Astrocyte (in vitro differentiated cells and primary cell): ENCODE data around the gene HLA-DPB1. TPM values are rescaled to one million over a fixed set of nuclear protein-coding genes. Genes with fewer than 3 reads are reported as not detected.

Experiments used
- DNase-seq: peaks from one replicate; pipeline ENCODE4 v3.0.0-alpha.2; 2010; ENCODE audit warnings: low read depth
- FAIRE-seq: peaks from 2 replicates; lab custom pipeline; 2011; peaks lifted over from hg19 to GRCh38; lab: Jason Lieb, UNC
- H2AFZ ChIP-seq: 2 replicates; pipeline ENCODE4 v1.6.0; 2012; ENCODE audit warnings: low read depth, low read length, inconsistent platforms
- H3K27ac ChIP-seq: 2 replicates; pipeline ENCODE4 v1.5.1; 2011; ENCODE audit warnings: low read depth, low read length, inconsistent platforms
- H3K27me3 ChIP-seq: 2 replicates; pipeline ENCODE4 v1.6.0; 2011; ENCODE audit warnings: low read length, inconsistent platforms; ENCODE audit not compliant: insufficient read depth
- H3K36me3 ChIP-seq: 2 replicates; pipeline ENCODE4 v1.5.1; 2011; ENCODE audit warnings: low read length, inconsistent platforms; ENCODE audit not compliant: insufficient read depth
- H3K4me1 ChIP-seq: 2 replicates; pipeline ENCODE4 v1.5.1; 2011; ENCODE audit warnings: low read length, inconsistent platforms; ENCODE audit not compliant: insufficient read depth
- H3K4me2 ChIP-seq: 2 replicates; pipeline ENCODE4 v1.6.0; 2012; ENCODE audit warnings: low read length, inconsistent platforms
- H3K4me3 ChIP-seq: 2 replicates; pipeline ENCODE4 v1.5.1; 2011; ENCODE audit warnings: low read depth, mild to moderate bottlenecking, low read length, inconsistent platforms; ENCODE audit not compliant: insufficient read depth
- H3K79me2 ChIP-seq: 2 replicates; pipeline ENCODE4 v1.6.0; 2012; ENCODE audit warnings: mild to moderate bottlenecking, low read length, inconsistent platforms; ENCODE audit not compliant: insufficient read depth
- H3K9ac ChIP-seq: 2 replicates; pipeline ENCODE4 v1.6.0; 2012; ENCODE audit warnings: mild to moderate bottlenecking, low read length, inconsistent platforms
- H3K9me3 ChIP-seq: 2 replicates; pipeline ENCODE4 v1.5.1; 2012; ENCODE audit warnings: low read depth, mild to moderate bottlenecking, low read length, inconsistent platforms; ENCODE audit not compliant: insufficient read depth
- H4K20me1 ChIP-seq: 2 replicates; pipeline ENCODE4 v1.6.0; 2012; ENCODE audit warnings: low read length, inconsistent platforms; ENCODE audit not compliant: insufficient read depth
- H3K27ac Mint-ChIP-seq: one replicate; pipeline ENCODE4 v1.8.0; 2021; ENCODE audit warnings: mild to moderate bottlenecking, mixed read lengths; ENCODE audit not compliant: unreplicated experiment
- H3K27me3 Mint-ChIP-seq: one replicate; pipeline ENCODE4 v1.8.0; 2021; ENCODE audit warnings: low read depth, mixed read lengths; ENCODE audit not compliant: unreplicated experiment
- H3K36me3 Mint-ChIP-seq: one replicate; pipeline ENCODE4 v1.8.0; 2021; ENCODE audit warnings: low read depth, mixed read lengths; ENCODE audit not compliant: unreplicated experiment
- H3K4me1 Mint-ChIP-seq: one replicate; pipeline ENCODE4 v1.8.0; 2021; ENCODE audit warnings: low read depth, mixed read lengths; ENCODE audit not compliant: unreplicated experiment
- H3K4me3 Mint-ChIP-seq: one replicate; pipeline ENCODE4 v1.8.0; 2021; ENCODE audit warnings: mild to moderate bottlenecking, moderate library complexity, mixed read lengths; ENCODE audit not compliant: unreplicated experiment
- H3K9me3 Mint-ChIP-seq: one replicate; pipeline ENCODE4 v1.8.0; 2021; ENCODE audit warnings: mild to moderate bottlenecking, mixed read lengths; ENCODE audit not compliant: unreplicated experiment
- EZH2 ChIP-seq: IDR thresholded peaks from 2 replicates; pipeline ENCODE4 v1.6.1; 2012; ENCODE audit warnings: mild to moderate bottlenecking, low read length, inconsistent platforms; ENCODE audit not compliant: insufficient read depth
- total RNA-seq: library from RNA; stranded (reverse); gene quantifications from 2 replicates; pipeline ENCODE4 v1.2.1, GENCODE V29; 2021
- TF ChIP-seq, protein P1 (sequence below): IDR thresholded peaks from 2 replicates; pipeline ENCODE4 v1.5.1; 2011; ENCODE audit warnings: low read depth, mild to moderate bottlenecking, inconsistent platforms, low read length, moderate library complexity; ENCODE audit not compliant: insufficient read depth

Gene HLA-DPB1
- total RNA-seq, 1 donor from 2014 or later = 3.4 TPM

GRCh38 chr6:33076406-33076934 lies 680 bp downstream of the HLA-DPB1 start:
- Histone ChIP-seq H3K79me2 (no peaks in the 10 kb centered on the region), H3K4me1 (peaks cover 7% of the 10 kb centered on the region), H3K9ac (no peak overlapping the region), H3K9me3 (no peaks in the 10 kb centered on the region), H3K27ac (no peak overlapping the region), H3K36me3 (no peaks in the 10 kb centered on the region), H4K20me1 (no peaks in the 10 kb centered on the region), H3K4me2 (no peak overlapping the region), H3K27me3 (no peaks in the 10 kb centered on the region), H3K4me3 (no peak overlapping the region), H2AFZ (no peak overlapping the region)
- Mint-ChIP-seq H3K4me1 (peaks cover 3% of the 10 kb centered on the region), H3K27ac (no peak overlapping the region), H3K4me3 (no peak overlapping the region), H3K36me3 (peaks cover 3% of the 10 kb centered on the region), H3K9me3 (no peaks in the 10 kb centered on the region), H3K27me3 (peaks cover 25% of the 10 kb centered on the region)
- TF ChIP-seq, protein P1, sequence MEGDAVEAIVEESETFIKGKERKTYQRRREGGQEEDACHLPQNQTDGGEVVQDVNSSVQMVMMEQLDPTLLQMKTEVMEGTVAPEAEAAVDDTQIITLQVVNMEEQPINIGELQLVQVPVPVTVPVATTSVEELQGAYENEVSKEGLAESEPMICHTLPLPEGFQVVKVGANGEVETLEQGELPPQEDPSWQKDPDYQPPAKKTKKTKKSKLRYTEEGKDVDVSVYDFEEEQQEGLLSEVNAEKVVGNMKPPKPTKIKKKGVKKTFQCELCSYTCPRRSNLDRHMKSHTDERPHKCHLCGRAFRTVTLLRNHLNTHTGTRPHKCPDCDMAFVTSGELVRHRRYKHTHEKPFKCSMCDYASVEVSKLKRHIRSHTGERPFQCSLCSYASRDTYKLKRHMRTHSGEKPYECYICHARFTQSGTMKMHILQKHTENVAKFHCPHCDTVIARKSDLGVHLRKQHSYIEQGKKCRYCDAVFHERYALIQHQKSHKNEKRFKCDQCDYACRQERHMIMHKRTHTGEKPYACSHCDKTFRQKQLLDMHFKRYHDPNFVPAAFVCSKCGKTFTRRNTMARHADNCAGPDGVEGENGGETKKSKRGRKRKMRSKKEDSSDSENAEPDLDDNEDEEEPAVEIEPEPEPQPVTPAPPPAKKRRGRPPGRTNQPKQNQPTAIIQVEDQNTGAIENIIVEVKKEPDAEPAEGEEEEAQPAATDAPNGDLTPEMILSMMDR = no peak
- TF ChIP-seq EZH2 = no peak
- DNase-seq (no peak), FAIRE-seq (no peak)

GRCh38 chr6:33077908-33078307 lies 2.1 kb downstream of the HLA-DPB1 start:
- no peak overlapping the region for H3K4me3 Mint-ChIP-seq

DNA sequence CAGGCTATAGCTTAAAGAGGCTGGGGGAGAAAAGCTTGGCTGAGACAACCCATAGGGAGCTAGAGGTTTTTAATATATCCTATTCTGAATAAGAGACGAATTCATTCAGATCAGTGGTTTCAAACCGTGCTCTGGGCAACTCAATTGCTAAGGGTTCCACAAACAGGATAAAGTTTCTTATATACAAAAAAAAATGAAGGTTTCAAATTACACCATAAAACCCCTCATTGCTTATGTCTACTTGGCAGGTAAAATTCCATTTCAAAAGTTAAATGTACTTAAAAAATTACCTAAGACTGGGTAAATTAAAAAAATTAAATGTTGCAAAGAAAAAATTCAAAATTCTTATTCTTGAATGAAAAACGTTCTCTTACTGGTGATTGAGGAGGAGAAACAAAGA lies 2.7 kb downstream of the HLA-DPB1 start:
- Mint-ChIP-seq H3K36me3 (peaks cover 3% of the 10 kb centered on the region), H3K4me3 (no peak overlapping the region), H3K4me1 (peaks cover 3% of the 10 kb centered on the region), H3K9me3 (no peaks in the 10 kb centered on the region), H3K27ac (no peak overlapping the region), H3K27me3 (peaks cover 36% of the 10 kb centered on the region)
- Histone ChIP-seq H3K4me2 (no peak overlapping the region), H3K9ac (no peak overlapping the region), H3K79me2 (no peaks in the 10 kb centered on the region), H3K4me1 (peaks cover 7% of the 10 kb centered on the region), H3K27me3 (no peaks in the 10 kb centered on the region), H4K20me1 (no peaks in the 10 kb centered on the region), H3K27ac (no peak overlapping the region), H3K36me3 (no peaks in the 10 kb centered on the region), H3K9me3 (no peaks in the 10 kb centered on the region), H3K4me3 (no peak overlapping the region), H2AFZ (no peak overlapping the region)
- TF ChIP-seq, protein P1 = no peak
- TF ChIP-seq EZH2 = no peak
- DNase-seq = no peak
- no peak for FAIRE-seq

More at GRCh38 chr6:33077908-33078307, 2.1 kb downstream of the HLA-DPB1 start:
- Histone ChIP-seq H3K4me3 (no peak overlapping the region), H3K36me3 (no peaks in the 10 kb centered on the region), H3K27me3 (no peaks in the 10 kb centered on the region), H3K9me3 (no peaks in the 10 kb centered on the region), H4K20me1 (no peaks in the 10 kb centered on the region), H3K9ac (no peak overlapping the region), H3K79me2 (no peaks in the 10 kb centered on the region), H3K4me1 (peaks cover 7% of the 10 kb centered on the region), H2AFZ (no peak overlapping the region), H3K27ac (no peak overlapping the region), H3K4me2 (no peak overlapping the region)
- Mint-ChIP-seq H3K27ac (no peak overlapping the region), H3K36me3 (peaks cover 3% of the 10 kb centered on the region), H3K9me3 (no peaks in the 10 kb centered on the region), H3K4me1 (peaks cover 3% of the 10 kb centered on the region), H3K27me3 (peaks cover 33% of the 10 kb centered on the region)
- TF ChIP-seq EZH2 = no peak
- TF ChIP-seq, protein P1 = no peak
- FAIRE-seq = no peak
- DNase-seq = no peak
